Activated naive CD4-positive, alpha-beta T cell treated with anti-CD3 and anti-CD28 coated beads, Interleukin-2, amount 10 ng/mL, durations not matched to agents 7 days and 5 days (primary cell): ENCODE measurements around the gene INPP5A.
"Not testable (repeated sequence)": the region's sequence is repeated elsewhere in the genome, so short reads cannot be mapped to it uniquely, and the experiment has no call there.

ENCODE experiments used
- CTCF ChIA-PET: fragments of 350-600 bp; sonication (Branson Sonifier 250); formaldehyde crosslinking; loops from one replicate; lab custom pipeline; 2021; ENCODE audit warnings: antibody characterized with exemption; lab: Charles Lee
- DNase-seq: peaks from one replicate; pipeline ENCODE4 v3.0.0-alpha.2; 2020
- H3K27ac Mint-ChIP-seq: one replicate; pipeline ENCODE4 v1.8.0; 2021; ENCODE audit warnings: mild to moderate bottlenecking, moderate library complexity, mixed read lengths
- H3K27me3 Mint-ChIP-seq: one replicate; pipeline ENCODE4 v1.8.0; 2021; ENCODE audit warnings: mild to moderate bottlenecking, mixed read lengths
- H3K36me3 Mint-ChIP-seq: one replicate; pipeline ENCODE4 v1.8.0; 2021; ENCODE audit warnings: mixed read lengths
- H3K4me1 Mint-ChIP-seq: one replicate; pipeline ENCODE4 v1.8.0; 2021; ENCODE audit warnings: mixed read lengths
- H3K4me3 Mint-ChIP-seq: one replicate; pipeline ENCODE4 v1.8.0; 2021; ENCODE audit warnings: mild to moderate bottlenecking, moderate library complexity, mixed read lengths
- H3K9me3 Mint-ChIP-seq: one replicate; pipeline ENCODE4 v1.8.0; 2021; ENCODE audit warnings: mixed read lengths

The INPP5A gene

GRCh38 chr10:132596742-132597279 is 59.2 kb downstream of the INPP5A start:
- Mint-ChIP-seq H3K9me3 (peaks cover 51% of the 10 kb centered on the region), H3K4me1 (peaks cover 30% of the 10 kb centered on the region), H3K27ac (no peak overlapping the region), H3K4me3 (no peak overlapping the region), H3K27me3 (no peaks in the 10 kb centered on the region), H3K36me3 (peaks cover 18% of the 10 kb centered on the region)
- CTCF ChIA-PET = no interaction called here
- DNase-seq = no peak

GRCh38 chr10:132597654-132598053 is 60.1 kb downstream of the INPP5A start:
- Mint-ChIP-seq H3K9me3 (peaks cover 52% of the 10 kb centered on the region), H3K27me3 (no peaks in the 10 kb centered on the region), H3K4me1 (peaks cover 24% of the 10 kb centered on the region), H3K27ac (no peak overlapping the region), H3K36me3 (peaks cover 18% of the 10 kb centered on the region), H3K4me3 (no peak overlapping the region)
- CTCF ChIA-PET = no interaction called here
- DNase-seq = no peak

DNA sequence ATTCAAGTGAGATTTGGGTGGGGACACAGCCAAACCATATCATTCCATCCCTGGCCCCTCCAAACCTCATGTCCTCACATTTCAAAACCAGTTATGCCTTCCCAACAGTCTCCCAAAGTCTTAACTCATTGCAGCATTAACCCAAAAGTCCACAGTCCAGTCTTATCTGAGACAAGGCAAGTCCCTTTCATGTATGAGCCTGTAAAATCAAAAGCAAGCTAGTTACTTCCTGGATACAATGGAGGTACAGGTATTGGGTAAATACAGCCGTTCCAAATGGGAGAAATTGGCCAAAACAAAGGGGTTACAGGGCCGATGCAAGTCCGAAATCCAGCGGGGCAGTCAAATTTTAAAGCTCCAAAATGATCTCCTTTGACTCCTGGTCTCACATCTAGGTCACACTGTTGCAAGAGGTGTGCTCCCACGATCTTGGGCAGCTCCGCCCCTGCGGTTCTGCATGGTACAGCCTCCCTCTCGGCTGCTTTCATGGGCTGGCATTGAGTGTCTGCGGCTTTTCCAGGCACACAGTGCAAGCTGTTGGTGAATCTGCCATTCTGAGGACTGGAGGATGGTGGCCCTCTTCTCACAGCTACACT is 61.5 kb downstream of the INPP5A start:
- Mint-ChIP-seq H3K36me3 (peaks cover 20% of the 10 kb centered on the region), H3K9me3 (peaks cover 51% of the 10 kb centered on the region)
- CTCF ChIA-PET, H3K27me3 Mint-ChIP-seq, H3K27ac Mint-ChIP-seq, H3K4me1 Mint-ChIP-seq, H3K4me3 Mint-ChIP-seq, DNase-seq: not testable (repeated sequence)

DNA sequence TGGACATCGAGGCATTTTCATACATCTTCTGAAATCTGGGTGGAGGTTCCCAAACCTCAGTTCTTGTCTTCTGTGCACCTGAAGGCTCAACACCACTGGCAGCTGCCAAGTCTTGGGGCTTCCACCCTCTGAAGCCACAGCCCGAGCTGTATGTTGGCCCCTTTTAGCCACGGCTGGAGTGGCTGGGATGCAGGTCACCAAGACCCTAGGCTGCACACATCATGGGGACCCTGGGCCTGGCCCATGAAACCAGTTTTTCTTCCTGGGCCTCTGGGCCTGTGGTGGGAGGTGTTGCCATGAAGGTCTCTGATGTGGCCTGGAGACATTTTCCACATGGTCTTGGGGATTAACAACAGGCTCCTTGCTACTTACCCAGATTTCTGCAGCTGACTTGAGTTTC is 62.1 kb downstream of the INPP5A start:
- H3K9me3 Mint-ChIP-seq = peaks cover 55% of the 10 kb centered on the region
- DNase-seq = no peak
- H3K36me3 Mint-ChIP-seq = peaks cover 20% of the 10 kb centered on the region
- CTCF ChIA-PET = no interaction called here
- H3K27ac Mint-ChIP-seq = no peak overlapping the region
- peaks cover 3% of the 10 kb centered on the region for H3K4me1 Mint-ChIP-seq
- no peaks in the 10 kb centered on the region for H3K27me3 Mint-ChIP-seq
- no peak overlapping the region for H3K4me3 Mint-ChIP-seq

DNA sequence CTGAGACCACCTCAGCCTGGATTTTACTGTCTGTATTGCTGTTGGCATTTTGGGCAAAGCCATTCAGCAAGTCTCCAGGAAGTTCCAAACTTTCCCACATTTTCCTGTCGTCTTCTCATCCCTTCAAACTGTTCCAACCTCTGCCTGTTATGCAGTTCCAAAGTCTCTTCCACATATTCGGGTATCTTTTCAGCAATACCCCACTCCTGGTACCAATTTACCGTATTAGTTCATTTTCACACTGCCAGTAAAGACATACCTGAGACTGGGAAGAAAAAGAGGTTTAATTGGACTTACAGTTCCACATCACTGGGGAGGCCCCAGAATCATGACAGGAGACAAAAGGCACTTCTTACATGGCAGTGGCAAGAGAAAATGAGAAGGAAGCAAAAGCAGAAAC is 62.8 kb downstream of the INPP5A start:
- CTCF ChIA-PET = no interaction called here
- H3K4me3 Mint-ChIP-seq = no peak overlapping the region
- no peak for DNase-seq
- peaks cover 20% of the 10 kb centered on the region for H3K36me3 Mint-ChIP-seq
- H3K9me3 Mint-ChIP-seq = peaks cover 55% of the 10 kb centered on the region
- peaks cover 3% of the 10 kb centered on the region for H3K4me1 Mint-ChIP-seq
- H3K27me3 Mint-ChIP-seq = no peaks in the 10 kb centered on the region
- H3K27ac Mint-ChIP-seq = no peak overlapping the region

- Mint-ChIP-seq H3K27me3 (no peaks in the 10 kb centered on the region), H3K4me1 (peaks cover 3% of the 10 kb centered on the region), H3K4me3 (no peak overlapping the region), H3K27ac (no peak overlapping the region), H3K9me3 (peaks cover 55% of the 10 kb centered on the region), H3K36me3 (peaks cover 20% of the 10 kb centered on the region)
- CTCF ChIA-PET = no interaction called here
- DNase-seq = no peak
Observed at GRCh38 chr10:132601567-132601966, 64.0 kb downstream of the INPP5A start.

- no peak for DNase-seq
- Mint-ChIP-seq H3K27me3 (no peaks in the 10 kb centered on the region), H3K9me3 (peaks cover 47% of the 10 kb centered on the region), H3K4me3 (no peak overlapping the region), H3K27ac (no peak overlapping the region), H3K36me3 (peaks cover 20% of the 10 kb centered on the region), H3K4me1 (no peaks in the 10 kb centered on the region)
- CTCF ChIA-PET = no interaction called here
Observed at GRCh38 chr10:132602614-132603013, 65.0 kb downstream of the INPP5A start.

GRCh38 chr10:132603851-132604533 is 66.4 kb downstream of the INPP5A start:
- CTCF ChIA-PET = no interaction called here
- DNase-seq = no peak
- no peak overlapping the region for H3K27ac Mint-ChIP-seq
- H3K36me3 Mint-ChIP-seq = peaks cover 14% of the 10 kb centered on the region
- H3K9me3 Mint-ChIP-seq = peaks cover 35% of the 10 kb centered on the region
- no peaks in the 10 kb centered on the region for H3K4me1 Mint-ChIP-seq
- no peaks in the 10 kb centered on the region for H3K27me3 Mint-ChIP-seq
- H3K4me3 Mint-ChIP-seq = no peak overlapping the region

DNA sequence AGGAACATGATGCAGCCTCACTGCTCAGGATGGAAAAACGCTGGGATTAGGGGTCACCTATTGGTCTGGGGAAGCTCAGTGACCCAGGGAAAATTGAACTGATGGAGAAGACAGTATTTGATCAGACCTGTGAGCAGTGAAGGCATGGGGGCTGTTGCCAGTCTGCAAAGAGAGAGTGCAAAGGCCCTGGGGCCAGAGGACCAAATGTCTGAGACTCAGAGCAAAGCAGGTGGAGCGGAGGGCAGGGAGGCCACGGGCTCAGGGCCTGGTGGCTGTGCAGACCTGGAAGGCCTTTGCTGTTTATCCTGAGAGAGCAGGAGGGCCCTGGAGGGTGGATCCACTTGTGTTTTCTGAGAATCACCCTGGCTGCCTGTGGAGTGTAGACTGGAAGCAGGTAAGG is 67.1 kb downstream of the INPP5A start:
- Mint-ChIP-seq H3K27ac (no peak overlapping the region), H3K36me3 (peaks cover 14% of the 10 kb centered on the region), H3K4me3 (no peak overlapping the region), H3K27me3 (no peaks in the 10 kb centered on the region), H3K9me3 (peaks cover 28% of the 10 kb centered on the region), H3K4me1 (no peaks in the 10 kb centered on the region)
- CTCF ChIA-PET = no interaction called here
- no peak for DNase-seq

DNA sequence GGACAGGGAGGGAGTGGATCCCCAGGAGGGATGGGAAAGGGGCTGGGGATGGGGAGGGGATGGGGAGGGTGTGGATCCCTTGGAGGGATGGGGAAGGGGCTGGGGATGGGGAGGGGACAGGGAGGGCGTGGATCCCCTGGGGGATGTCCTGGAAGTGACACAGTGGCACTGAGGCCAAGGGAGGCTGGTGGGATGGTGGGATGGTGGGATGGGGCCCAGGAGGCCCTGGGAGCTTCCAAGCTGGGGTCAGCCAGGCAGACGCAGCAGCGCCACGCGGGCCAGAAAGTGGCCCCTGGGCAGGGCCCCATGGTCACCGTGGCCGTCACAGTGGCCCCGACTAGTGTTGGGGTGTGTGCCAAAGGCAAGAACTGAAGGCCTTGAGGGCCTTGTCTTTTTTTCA is 67.8 kb downstream of the INPP5A start:
- no peaks in the 10 kb centered on the region for H3K27me3 Mint-ChIP-seq
- CTCF ChIA-PET = no interaction called here
- H3K4me3 Mint-ChIP-seq = no peak overlapping the region
- no peak overlapping the region for H3K27ac Mint-ChIP-seq
- H3K9me3 Mint-ChIP-seq = peaks cover 22% of the 10 kb centered on the region
- peaks cover 9% of the 10 kb centered on the region for H3K36me3 Mint-ChIP-seq
- DNase-seq = no peak
- H3K4me1 Mint-ChIP-seq = no peaks in the 10 kb centered on the region

DNA sequence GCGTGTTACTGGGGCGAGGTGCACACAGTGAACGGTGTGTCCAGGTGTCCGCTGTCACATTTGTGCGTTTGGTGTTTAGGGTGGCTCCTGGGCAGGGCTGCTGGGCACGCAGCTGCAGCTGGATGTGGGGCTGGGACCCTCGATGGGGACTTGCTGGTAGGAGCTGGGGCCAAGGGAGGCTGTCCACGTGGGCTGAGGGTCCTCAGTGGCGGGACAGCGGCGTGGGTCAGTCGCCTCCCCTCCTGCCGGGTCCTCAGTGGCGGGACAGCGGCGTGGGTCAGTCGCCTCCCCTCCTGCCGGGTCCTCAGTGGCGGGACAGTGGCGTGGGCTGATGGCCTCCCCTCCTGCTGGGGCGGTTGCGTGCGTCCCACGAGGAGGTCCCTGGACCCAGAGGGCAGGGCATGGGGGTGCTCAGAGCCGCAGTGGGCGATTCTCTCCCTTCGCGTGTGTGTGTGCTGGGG is 68.5 kb downstream of the INPP5A start:
- H3K27ac Mint-ChIP-seq = no peak overlapping the region
- CTCF ChIA-PET = no interaction called here
- DNase-seq = no peak
- H3K36me3 Mint-ChIP-seq = peaks cover 7% of the 10 kb centered on the region
- H3K27me3 Mint-ChIP-seq = no peaks in the 10 kb centered on the region
- peaks cover 18% of the 10 kb centered on the region for H3K9me3 Mint-ChIP-seq
- H3K4me3 Mint-ChIP-seq = no peak overlapping the region
- peaks cover 5% of the 10 kb centered on the region for H3K4me1 Mint-ChIP-seq

DNA sequence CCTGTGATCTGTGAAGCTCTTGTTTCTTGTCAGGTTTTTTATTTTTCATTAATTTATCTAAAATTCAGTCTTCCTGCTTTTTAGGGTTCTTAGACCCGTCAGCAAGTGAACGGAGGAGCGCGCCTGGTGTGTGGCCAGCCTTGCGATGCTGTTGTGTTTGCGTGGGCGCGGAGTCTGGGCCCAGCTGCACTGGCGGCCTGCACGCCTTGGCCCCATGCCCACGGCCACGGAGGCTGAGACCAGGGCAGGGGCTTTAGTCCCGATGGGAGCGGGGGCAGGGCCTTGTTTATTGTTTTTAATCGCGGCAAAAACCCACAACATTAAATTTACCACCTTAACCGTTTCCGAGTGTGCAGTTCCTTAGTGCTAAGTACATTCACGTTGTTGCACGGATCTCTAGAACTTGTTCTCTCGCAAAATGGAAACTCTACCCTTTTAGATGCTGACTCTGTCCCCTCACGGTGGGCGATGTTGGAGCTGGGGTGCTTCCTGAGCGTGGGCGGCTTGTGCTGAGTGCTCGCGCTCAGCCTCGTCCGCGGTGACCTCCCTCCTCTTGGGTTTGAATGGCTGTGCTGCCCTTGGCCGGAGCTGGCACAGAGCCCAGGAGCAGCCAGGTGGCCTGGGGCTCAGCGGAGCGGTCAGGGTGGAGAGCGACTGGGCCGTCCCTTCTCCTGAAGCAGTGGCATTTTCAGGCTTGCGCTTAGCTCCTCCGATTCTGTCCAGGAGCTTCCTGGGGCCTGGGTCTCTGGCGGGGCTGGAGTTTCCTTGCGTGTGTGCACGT is 69.1 kb downstream of the INPP5A start:
- no peak for DNase-seq
- peaks cover 14% of the 10 kb centered on the region for H3K9me3 Mint-ChIP-seq
- H3K27ac Mint-ChIP-seq = no peak overlapping the region
- H3K4me3 Mint-ChIP-seq = no peak overlapping the region
- CTCF ChIA-PET = no interaction called here
- H3K36me3 Mint-ChIP-seq = peaks cover 3% of the 10 kb centered on the region
- no peaks in the 10 kb centered on the region for H3K27me3 Mint-ChIP-seq
- H3K4me1 Mint-ChIP-seq = peaks cover 7% of the 10 kb centered on the region

DNA sequence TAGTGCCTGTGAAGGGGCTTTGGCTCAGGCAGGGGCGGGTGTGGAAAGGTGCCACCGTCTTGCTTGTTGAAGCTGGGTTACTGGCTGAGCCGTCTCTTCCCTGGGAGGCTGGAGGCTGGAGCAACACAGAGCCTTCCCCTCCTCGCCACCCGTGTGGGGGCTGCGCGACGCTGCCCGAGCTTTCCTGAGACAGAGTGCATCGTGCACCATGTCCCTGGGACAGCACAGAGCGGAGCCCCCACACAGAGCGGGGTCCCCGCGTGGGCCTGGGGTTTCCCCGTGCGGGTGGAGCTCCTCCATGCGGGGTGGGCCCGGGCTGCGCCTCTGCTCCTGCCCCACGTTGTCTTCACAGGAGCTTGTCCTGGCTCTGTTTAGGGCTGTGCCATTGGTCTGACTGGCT is 69.9 kb downstream of the INPP5A start:
- peaks cover 10% of the 10 kb centered on the region for H3K9me3 Mint-ChIP-seq
- CTCF ChIA-PET = no interaction called here
- no peak for DNase-seq
- H3K27me3 Mint-ChIP-seq = no peaks in the 10 kb centered on the region
- H3K4me3 Mint-ChIP-seq = no peak overlapping the region
- H3K27ac Mint-ChIP-seq = no peak overlapping the region
- peaks cover 3% of the 10 kb centered on the region for H3K36me3 Mint-ChIP-seq
- H3K4me1 Mint-ChIP-seq = peaks cover 8% of the 10 kb centered on the region

- peaks cover 2% of the 10 kb centered on the region for H3K36me3 Mint-ChIP-seq
- no peak overlapping the region for H3K4me3 Mint-ChIP-seq
- DNase-seq = no peak
- peaks cover 7% of the 10 kb centered on the region for H3K9me3 Mint-ChIP-seq
- H3K4me1 Mint-ChIP-seq = peaks cover 13% of the 10 kb centered on the region
- H3K27ac Mint-ChIP-seq = no peak overlapping the region
- H3K27me3 Mint-ChIP-seq = no peaks in the 10 kb centered on the region
- CTCF ChIA-PET = no interaction called here
Observed at GRCh38 chr10:132607961-132608495, 70.4 kb downstream of the INPP5A start.
